NCI-H446 treated with DMSO at 0.1 percent for 48 hours (cell line): ENCODE measurements around the gene TTLL1.

Experiments
- DNase-seq: peaks from one replicate; lab custom pipeline; 2025; lab: John Stamatoyannopoulos, UW

TTLL1 gene

DNA sequence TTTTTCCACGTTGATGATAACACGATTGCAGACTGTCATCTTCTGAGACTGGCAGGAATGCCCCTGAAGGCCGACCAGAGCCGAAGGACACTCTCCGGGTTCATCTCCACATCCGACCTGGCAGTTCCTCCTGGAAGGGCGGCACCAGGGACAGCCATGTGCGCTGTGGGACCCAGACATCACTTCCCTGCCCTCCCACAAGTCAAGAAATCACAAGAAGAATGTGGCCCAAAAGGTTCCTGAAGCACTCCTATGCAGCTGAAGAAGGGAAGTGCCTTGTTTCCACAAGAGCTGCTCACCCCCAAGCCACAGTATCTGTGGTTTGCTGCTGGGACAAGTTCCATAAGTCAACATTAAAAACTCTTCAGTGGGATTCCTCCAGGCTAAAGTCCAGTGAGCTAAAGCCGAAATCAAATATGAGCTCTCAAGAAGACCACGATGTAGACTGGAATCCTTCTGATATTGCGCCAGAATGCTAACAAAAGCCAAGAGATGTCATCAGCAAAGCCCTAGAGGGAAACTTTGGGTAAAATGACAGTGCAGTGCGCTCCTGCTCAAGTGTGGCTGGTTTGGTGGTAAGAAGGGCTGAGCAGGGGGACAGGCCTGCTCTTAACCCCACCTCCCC lies 95.4 kb downstream of the TTLL1 start:
- no peak for DNase-seq

DNA sequence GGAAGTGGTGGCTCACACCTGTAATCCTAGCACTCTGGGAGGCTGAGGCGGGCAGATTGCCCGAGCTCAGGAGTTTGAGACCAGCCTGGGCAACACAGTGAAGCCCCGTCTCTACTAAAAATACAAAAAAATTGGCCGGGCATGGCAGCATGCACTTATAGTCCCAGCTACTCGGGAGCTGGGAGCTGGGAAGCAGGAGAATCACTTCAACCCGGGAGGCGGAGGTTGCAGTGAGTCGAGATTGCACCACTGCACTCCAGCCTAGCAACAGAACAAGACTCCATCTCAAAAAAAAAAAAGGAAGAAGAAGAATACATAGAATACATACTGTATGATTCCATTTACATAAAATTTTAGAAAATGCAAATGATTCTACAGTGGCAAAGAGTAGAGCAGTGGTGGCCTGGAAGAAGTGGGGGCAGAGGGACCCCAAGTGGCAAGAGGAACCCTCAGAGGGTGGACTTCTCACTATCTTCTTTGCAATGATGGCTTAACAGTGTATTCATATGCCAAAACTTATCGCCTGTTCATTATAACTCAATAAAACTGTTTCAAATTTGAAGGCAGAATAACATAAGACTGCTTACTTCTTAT lies 96.2 kb downstream of the TTLL1 start:
- DNase-seq, result no peak

- no peak for DNase-seq
Observed at GRCh38 chr22:42992092-42992491, 97.1 kb downstream of the TTLL1 start.

- DNase-seq, result no peak
Observed at GRCh38 chr22:42991010-42991651, 98.1 kb downstream of the TTLL1 start.

- no peak for DNase-seq
Observed at GRCh38 chr22:42990131-42990838, 98.9 kb downstream of the TTLL1 start.
